GM18519 (cell line): Measurements from ENCODE around the gene ZBTB44.
"Not testable (repeated sequence)": the region's sequence is repeated elsewhere in the genome, so short reads cannot be mapped to it uniquely, and the experiment has no call there.

Source experiments
- ATAC-seq: cut with Tn5 transposase; IDR thresholded peaks from one replicate; pipeline ENCODE4 v1.9.1; 2021; ENCODE audit warnings: mild to moderate bottlenecking, moderate library complexity; ENCODE audit not compliant: unreplicated experiment, low FRiP score

The ZBTB44 gene

GRCh38 chr11:130313383-130314183 lies 1.1 kb downstream of the ZBTB44 start:
- no peak for ATAC-seq

GRCh38 chr11:130312046-130312445 lies 2.7 kb downstream of the ZBTB44 start:
- ATAC-seq, result no peak

- ATAC-seq, result no peak
Observed at GRCh38 chr11:130310622-130311021, 4.1 kb downstream of the ZBTB44 start.

DNA sequence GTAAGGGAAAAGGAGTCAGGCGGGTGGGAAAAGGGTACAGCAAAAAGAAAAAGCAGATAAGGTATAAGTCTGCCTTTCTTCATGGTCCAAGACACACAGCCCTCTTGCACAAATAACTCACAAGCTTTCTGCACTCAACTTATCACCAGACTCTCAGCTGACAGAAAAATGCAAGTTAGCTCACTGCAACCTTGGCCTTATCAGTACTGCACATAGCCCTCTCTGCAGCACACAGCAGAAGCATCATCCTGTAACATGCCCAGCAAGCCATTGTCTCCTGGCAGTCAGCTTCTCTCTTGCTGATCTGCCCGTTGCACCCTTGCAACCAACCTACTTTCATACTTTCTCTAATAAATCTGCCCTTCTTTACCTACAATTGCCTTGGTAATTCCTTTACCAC lies 5.8 kb downstream of the ZBTB44 start:
- ATAC-seq, result no peak

DNA sequence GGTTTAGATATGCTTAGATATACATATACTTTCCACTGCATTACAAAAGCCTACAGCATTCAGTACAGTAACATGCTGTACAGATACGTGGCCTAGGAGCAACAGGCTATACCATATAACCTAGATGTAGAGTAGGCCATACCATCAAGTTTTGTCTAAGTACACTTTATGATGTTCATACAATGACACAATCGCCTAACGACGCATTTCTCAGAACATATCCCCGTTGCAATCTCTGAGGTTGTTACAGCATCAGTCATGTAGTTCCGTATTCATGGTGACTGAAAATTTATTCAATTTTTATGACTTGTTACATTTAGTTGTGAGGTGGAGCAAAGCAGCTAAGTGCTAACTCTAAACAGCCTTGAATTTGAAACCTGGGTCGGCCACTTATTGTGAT lies 6.7 kb downstream of the ZBTB44 start:
- no peak for ATAC-seq

DNA sequence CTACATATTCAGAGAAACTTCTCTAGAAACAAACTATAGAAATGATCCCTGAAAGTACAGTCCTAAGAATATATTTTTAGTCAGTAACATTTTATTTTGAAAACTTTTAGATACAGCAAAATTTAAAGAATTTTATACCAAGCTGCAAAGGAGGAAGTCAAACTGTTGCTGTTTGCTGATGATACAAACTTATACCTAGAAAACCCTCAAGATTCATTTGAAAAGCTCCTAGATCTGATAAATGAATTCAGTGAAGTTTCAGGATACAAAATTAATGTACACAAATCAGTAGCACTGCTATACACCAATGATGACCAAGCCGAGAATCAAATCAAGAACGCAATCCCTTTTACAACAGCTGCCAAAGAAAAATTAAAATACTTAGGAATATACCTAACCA lies 10.1 kb downstream of the ZBTB44 start:
- no peak for ATAC-seq

DNA sequence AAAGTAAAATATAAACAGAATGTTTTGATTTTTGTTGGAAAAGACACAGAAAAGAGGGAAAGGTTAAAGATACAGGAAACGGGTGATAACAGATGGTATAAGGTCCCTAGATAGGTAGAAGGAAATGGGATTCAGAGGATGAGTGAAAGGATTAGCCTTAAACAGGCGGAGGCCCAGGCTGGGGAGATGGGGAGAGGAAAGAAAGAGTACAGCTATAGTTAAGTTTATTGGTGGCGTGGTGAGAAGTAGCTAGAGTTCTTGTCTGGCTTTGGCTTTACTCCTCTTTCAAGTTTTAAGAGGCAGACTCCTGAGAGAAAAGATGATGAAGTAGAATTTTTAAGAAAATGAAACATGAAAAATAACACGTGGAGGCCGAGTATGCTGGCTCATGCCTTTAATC lies 13.7 kb downstream of the ZBTB44 start:
- ATAC-seq, result no peak

- no peak for ATAC-seq
Observed at GRCh38 chr11:130300567-130300966, 14.2 kb downstream of the ZBTB44 start.

GRCh38 chr11:130299978-130300377 lies 14.7 kb downstream of the ZBTB44 start:
- no peak for ATAC-seq

GRCh38 chr11:130295657-130296056 lies 19.1 kb downstream of the ZBTB44 start:
- ATAC-seq, result no peak

DNA sequence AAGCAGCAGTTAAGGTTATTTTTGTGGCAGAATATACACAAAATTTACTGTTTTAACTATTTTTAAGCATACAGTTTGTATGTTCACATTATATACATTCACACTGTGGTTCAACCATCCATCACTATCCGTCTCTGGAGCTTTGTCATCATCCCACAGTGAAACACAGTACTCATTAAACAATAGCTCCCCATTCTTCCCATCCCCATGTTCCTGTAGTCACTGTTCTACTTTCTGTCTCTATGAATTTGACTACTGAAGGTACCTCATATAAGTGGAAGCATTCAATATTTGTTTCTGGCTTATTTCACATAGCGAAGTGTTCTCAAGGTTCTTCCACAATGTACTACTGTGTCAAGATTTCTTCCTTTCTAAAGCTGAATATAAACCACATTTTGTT lies 32.6 kb downstream of the ZBTB44 start:
- no peak for ATAC-seq

- not testable (repeated sequence) for ATAC-seq
Observed at GRCh38 chr11:130281341-130281740, 33.4 kb downstream of the ZBTB44 start.

DNA sequence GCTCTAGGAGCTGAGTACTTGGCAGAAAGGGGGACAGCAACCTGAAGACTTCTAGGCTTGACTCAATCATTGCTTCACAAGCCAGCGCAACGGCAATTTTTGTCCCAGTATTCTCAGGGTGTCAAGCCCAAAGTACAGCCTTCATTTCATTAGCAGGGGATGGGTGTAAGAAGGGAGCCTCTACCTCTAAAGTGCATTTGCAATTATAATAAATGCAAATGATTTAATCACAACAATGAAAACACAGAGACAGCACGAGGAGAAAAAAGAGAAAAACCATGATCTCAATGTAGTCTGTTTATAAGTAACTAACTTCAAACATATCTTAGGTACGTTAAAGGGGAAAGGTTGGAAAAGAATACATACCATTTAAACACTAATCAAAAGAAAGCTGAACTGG lies 34.7 kb downstream of the ZBTB44 start:
- ATAC-seq, result no peak

DNA sequence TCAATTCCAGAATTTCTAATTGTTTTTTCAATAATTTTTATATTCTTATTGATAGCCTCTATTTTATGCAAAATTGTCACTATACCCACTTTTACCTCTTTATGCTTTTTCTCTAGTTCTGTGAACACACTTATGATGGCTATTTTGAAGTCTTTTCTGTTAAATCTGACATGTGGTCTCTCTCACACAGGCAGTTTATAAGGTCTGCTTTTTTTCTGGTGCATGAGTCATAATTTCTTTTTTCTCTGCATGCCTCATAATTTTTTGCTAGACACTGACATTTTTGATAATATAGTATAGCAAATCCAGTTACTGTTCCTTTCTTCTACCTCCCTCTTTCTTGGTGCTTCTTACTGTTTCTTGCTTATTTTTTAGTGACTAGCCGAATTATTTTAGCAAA lies 36.0 kb downstream of the ZBTB44 start:
- no peak for ATAC-seq

DNA sequence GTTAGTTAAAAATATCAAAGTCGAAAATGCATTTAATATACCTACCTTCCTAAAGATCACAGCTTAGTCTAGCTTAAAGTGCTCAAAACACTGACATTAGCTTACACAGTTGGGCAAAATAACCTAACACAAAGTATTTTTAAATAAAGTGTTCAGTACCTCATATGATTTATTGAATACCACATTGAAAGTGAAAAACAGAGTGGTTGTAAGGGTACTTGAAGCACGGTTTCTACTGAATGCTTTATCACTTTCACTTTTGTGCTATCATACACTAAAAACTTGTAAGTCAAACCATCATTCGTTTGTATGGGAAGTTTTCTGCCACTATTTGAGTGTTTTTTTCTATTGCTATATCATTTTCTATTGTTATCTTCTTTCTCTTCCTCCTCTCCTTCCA lies 36.6 kb downstream of the ZBTB44 start:
- peak; percentile 91 for ATAC-seq

GRCh38 chr11:130272336-130272735 lies 42.4 kb downstream of the ZBTB44 start:
- ATAC-seq, result no peak

DNA sequence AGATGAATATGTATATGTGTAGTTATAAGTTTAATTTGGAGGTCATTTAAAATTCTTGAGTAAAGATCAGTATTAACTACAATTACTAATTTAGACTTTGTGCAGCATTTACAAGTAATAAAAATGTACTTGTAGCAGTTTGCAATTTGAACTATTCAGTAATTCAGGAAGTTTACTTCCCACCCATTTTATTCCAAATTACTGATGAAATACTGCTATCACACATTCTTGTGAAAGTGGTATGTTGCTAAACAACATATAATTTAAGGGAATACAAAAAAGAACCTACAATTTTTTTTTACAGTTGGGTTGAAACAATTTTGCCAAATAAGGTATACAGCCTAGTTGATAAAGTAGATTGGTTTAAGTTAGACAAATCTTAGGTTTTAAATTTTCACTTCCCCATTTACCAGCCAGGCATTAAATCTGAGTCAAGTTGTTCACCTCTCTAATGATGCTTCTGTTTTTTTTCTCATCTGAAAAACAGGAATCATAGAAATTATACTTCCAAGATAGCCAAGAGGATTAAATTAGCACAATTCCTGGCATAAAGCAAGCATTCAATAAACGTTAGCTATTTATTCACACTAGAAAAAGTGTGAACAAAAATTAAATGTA lies 45.3 kb downstream of the ZBTB44 start:
- ATAC-seq, result peak; percentile 80

DNA sequence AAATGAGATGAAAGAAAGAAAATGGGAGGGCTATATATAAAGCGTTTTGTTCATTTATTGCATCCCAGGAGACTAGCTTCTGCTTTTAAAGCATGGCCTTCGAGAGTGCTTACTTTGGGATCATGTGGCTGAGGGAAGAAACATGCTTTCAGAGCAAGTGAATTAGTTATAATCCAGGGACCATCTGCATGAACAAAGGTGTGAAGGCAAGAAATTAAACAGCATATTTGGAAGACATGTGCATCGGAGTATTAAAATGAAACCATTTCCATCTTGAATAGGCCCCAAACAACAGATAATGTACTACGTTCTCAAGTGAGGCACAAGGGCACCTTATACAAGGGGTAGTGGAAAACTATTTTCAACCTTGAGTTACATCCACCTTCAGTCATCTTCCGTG lies 51.4 kb downstream of the ZBTB44 start:
- ATAC-seq, result no peak

- no peak for ATAC-seq
Observed at GRCh38 chr11:130262424-130262823, 52.3 kb downstream of the ZBTB44 start.

DNA sequence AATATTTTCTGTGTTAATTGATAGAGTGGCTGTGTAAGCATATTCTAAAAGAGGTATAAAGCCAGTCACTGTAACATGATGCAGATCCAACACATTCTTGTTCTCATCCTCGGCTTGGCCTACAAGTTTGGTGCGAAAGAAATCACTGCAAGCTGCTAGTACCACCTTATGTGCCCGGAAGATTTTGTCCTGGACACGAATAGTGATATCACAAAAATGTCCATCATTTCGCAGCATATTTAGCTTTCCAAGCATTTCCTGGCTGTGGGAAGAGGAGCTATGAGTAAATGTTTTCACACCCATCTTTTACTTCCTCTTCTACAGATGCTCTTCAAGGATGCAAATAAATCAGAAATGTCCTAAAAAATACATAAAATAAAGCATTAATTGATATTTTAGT lies 53.1 kb downstream of the ZBTB44 start:
- no peak for ATAC-seq

DNA sequence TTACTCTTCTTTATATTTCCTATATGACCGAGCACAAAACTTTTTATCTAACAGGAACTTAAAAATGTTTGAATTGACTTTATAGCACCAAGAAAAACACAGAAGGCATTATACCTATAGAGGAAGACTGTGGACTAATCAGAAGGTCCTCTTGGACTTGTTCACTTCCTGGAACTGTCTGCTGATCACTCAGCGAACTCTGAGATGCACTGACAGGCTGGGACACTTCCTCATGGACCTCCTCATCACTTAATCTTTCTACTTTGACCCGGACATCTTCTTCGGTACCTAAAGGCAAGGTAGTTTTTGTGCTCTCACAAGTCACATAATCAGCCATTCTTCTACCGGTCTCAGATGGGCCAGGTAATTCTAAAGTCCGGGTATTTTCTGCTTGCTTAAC lies 54.0 kb downstream of the ZBTB44 start:
- no peak for ATAC-seq

DNA sequence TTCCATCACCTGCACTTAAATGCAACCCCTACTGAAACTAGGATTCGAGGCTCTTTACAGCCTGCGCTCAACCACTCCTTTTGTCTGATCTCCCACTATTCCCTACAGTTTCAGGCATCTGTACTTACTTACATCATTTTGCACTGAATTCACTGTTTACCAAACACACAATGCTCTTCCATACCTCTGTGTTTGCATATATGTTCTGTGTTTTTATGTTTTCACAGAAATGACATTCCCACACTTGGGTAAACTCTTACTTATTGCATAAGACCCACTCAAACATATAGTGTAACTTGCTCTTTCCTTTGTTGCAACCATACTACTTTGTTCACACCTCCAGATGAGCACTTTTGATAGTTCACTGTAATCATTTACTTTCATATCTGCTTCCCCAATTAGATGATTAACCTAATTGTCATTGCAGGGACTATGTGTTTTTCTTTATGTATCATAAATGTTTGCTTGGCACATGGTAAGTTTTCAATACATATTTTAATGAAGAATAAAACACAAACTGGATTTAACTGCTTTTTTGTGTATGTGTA lies 54.6 kb downstream of the ZBTB44 start:
- ATAC-seq, result no peak
